Progenitor cell of endocrine pancreas (in vitro differentiated cells): ENCODE data around the gene ADAD2. TPM values are rescaled to one million over a fixed set of nuclear protein-coding genes. Genes with fewer than 3 reads are reported as not detected.

ENCODE experiments used
- DNase-seq: peaks from one replicate; pipeline ENCODE4 v3.0.0; 2021; ENCODE audit warnings: low spot score; ENCODE audit not compliant: unreplicated experiment
- H3K27ac Mint-ChIP-seq: 2 replicates; pipeline ENCODE4 v1.8.0; 2021; ENCODE audit warnings: mild to moderate bottlenecking, moderate library complexity, mixed read lengths
- H3K27me3 Mint-ChIP-seq: 2 replicates; pipeline ENCODE4 v1.8.0; 2021; ENCODE audit warnings: mixed read lengths
- H3K36me3 Mint-ChIP-seq: 2 replicates; pipeline ENCODE4 v1.8.0; 2022; ENCODE audit warnings: mixed read lengths; ENCODE audit not compliant: insufficient read depth
- H3K4me1 Mint-ChIP-seq: 2 replicates; pipeline ENCODE4 v1.8.0; 2021; ENCODE audit warnings: low read depth, mixed read lengths
- H3K4me3 Mint-ChIP-seq: 2 replicates; pipeline ENCODE4 v1.8.0; 2021; ENCODE audit warnings: low read depth, mild to moderate bottlenecking, moderate library complexity, mixed read lengths
- H3K9me3 Mint-ChIP-seq: 2 replicates; pipeline ENCODE4 v1.8.0; 2021; ENCODE audit warnings: low read depth, mixed read lengths
- total RNA-seq: library from RNA; stranded (reverse); gene quantifications from 2 replicates; pipeline ENCODE4 v1.2.1, GENCODE V29; 2021
- TF ChIP-seq, protein P1 (sequence below): fragments of 200-600 bp; sonication (generic); IDR thresholded peaks from one replicate; pipeline ENCODE4 v1.5.0; 2021; ENCODE audit warnings: antibody characterized with exemption, mild to moderate bottlenecking; ENCODE audit not compliant: unreplicated experiment

Gene ADAD2
- total RNA-seq, 1 donor from 2014 or later = not detected

DNA sequence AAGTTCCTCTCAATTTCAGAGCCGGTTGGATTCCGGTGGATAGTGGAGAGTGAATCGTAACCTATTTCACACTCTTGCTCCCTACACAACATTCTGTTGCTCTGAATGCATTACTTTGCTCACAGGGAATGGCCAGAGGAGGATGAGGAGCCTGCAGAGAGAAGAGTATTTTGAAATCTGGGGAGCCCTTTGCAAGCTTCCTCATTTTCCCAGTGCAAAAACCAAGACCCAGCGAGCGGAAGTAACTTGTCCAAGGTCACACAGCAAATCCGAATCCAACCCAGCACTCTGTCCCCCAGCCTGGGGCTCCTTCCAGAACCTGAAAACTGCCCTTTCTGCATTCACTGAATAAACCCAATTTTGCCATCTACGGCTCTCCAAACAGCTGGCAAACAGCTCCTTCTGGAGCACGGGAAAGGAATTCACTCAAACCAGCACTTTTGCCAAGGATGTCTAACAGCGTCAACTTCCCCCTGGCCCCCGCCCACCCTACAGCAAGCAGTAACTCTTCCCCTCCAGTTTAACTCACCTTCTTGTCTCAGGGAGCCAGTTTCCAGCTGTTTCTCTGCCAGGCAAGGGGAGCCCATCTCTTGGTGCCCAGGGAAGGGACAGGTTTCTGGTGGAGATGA is 48.3 kb downstream of the ADAD2 start:
- DNase-seq = no peak
- Mint-ChIP-seq H3K4me1 (no peaks in the 10 kb centered on the region), H3K36me3 (no peaks in the 10 kb centered on the region), H3K27me3 (peaks cover 40% of the 10 kb centered on the region), H3K27ac (no peak overlapping the region), H3K4me3 (no peak overlapping the region), H3K9me3 (no peaks in the 10 kb centered on the region)
- TF ChIP-seq, protein P1, sequence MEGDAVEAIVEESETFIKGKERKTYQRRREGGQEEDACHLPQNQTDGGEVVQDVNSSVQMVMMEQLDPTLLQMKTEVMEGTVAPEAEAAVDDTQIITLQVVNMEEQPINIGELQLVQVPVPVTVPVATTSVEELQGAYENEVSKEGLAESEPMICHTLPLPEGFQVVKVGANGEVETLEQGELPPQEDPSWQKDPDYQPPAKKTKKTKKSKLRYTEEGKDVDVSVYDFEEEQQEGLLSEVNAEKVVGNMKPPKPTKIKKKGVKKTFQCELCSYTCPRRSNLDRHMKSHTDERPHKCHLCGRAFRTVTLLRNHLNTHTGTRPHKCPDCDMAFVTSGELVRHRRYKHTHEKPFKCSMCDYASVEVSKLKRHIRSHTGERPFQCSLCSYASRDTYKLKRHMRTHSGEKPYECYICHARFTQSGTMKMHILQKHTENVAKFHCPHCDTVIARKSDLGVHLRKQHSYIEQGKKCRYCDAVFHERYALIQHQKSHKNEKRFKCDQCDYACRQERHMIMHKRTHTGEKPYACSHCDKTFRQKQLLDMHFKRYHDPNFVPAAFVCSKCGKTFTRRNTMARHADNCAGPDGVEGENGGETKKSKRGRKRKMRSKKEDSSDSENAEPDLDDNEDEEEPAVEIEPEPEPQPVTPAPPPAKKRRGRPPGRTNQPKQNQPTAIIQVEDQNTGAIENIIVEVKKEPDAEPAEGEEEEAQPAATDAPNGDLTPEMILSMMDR = no peak

DNA sequence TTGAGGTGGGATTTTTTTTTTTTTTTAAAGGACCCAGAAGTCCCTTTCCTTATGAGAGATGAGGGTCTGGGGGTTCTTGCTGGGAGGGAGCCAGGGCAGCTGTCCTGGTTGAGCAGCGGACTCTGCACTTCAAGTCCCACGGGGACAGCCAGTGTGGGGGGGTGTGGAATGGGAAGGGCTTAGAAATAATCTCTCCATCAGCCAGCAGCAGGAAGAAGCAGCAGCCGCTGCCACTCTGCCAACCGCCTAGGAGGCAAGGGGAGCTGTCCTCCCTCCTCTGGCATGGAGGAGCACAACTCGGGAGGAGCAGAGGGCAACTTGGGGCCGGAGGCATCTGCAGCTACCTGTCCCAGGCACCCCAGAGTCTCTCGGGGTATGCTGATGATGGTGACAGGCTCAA is 49.0 kb downstream of the ADAD2 start, which contains the start of gene KCNG4:
Gene KCNG4, minus strand, starts transcription at position 104 of the 400 bp plus-strand sequence. CDS start 2,527 bp downstream, outside the sequence.
- Mint-ChIP-seq H3K27me3 (peaks cover 36% of the 10 kb centered on the region), H3K4me3 (no peak within 1 kb of the TSS), H3K4me1 (no peaks in the 10 kb centered on the region), H3K27ac (no peak within 1 kb of the TSS), H3K36me3 (no peaks in the 10 kb centered on the region), H3K9me3 (no peaks in the 10 kb centered on the region)
- TF ChIP-seq, protein P1 = no peak
- DNase-seq = no peak

DNA sequence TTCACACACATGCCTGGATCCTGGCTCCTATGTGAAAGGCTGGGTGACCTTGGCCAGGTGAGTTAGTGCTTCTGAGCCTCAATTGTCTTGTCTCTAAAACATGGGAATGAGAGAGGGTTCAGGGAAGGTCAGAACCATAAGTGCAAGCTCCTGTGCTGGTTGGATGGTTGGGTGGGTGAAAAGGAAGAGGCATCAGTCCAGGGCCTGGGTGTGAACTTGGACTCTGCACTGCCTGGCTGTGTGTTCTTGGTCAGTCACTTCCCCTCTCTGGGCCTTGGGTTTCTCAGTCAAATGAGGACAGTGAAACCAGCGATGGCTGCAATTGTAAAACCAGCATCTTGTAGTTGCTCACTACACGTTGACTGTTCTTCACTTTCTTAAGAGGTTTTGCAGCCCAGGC is 49.5 kb downstream of the ADAD2 start:
- H3K4me1 Mint-ChIP-seq = no peaks in the 10 kb centered on the region
- TF ChIP-seq, protein P1 = no peak
- peaks cover 32% of the 10 kb centered on the region for H3K27me3 Mint-ChIP-seq
- no peaks in the 10 kb centered on the region for H3K36me3 Mint-ChIP-seq
- no peak overlapping the region for H3K27ac Mint-ChIP-seq
- no peaks in the 10 kb centered on the region for H3K9me3 Mint-ChIP-seq
- DNase-seq = no peak
- no peak overlapping the region for H3K4me3 Mint-ChIP-seq

DNA sequence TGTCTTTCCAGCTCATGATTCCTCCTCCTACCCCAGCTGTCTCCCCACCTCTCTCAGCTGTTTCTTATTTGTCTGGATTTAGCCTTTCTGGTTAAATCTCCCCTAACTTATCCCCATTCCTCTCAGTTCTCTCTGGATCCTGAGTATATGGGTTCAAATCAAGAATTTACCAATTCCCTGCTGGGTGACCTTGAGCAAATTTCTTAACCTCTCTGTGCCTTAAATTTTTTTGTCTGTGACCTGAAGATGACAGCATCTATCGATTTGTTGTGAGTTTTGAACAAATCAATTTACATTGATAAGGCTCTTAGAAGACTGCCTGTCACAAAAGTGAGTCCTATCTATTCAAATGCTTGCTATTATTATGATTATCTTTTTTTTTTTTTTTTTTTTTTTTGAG is 50.8 kb downstream of the ADAD2 start:
- Mint-ChIP-seq H3K4me3 (no peak overlapping the region), H3K27ac (no peak overlapping the region), H3K9me3 (no peaks in the 10 kb centered on the region), H3K4me1 (no peaks in the 10 kb centered on the region), H3K36me3 (no peaks in the 10 kb centered on the region), H3K27me3 (peaks cover 28% of the 10 kb centered on the region)
- DNase-seq = no peak
- TF ChIP-seq, protein P1 = no peak

DNA sequence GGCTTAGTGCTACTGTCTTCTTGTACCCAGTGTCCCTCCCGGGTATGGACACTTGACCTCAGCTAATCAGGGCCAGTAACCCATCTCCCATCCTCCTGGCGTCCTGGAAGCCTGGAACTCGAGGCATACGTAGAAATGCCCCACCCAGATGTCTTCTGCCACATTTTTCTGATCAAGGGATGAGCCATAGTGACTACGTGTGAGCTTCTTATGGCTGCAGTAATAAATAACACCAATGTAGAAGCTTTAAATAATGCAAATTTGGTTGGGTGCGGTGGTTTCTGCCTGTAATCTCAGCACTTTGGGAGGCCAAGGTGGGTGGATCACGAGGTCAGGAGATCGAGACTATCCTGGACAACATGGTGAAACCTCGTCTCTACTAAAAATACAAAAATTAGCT is 51.9 kb downstream of the ADAD2 start:
- Mint-ChIP-seq H3K27ac (no peak overlapping the region), H3K36me3 (no peaks in the 10 kb centered on the region), H3K9me3 (no peaks in the 10 kb centered on the region), H3K27me3 (peaks cover 28% of the 10 kb centered on the region), H3K4me3 (no peak overlapping the region), H3K4me1 (no peaks in the 10 kb centered on the region)
- TF ChIP-seq, protein P1 = no peak
- DNase-seq = no peak
